Fibroblast of lung (primary cell): ENCODE results near the gene GPR150. TPM values are rescaled to one million over a fixed set of nuclear protein-coding genes. Genes with fewer than 3 reads are reported as not detected.

Experiments
- DNase-seq, 2 donors: peaks; one replicate each; pipeline versions ENCODE4 v3.0.0 to v3.0.0-alpha.2; 2010; ENCODE audit warnings: low read depth in 2 of 2
- H2AFZ ChIP-seq: 2 replicates; pipeline ENCODE4 v1.5.1; 2012; ENCODE audit warnings: low read length, control low read depth, inconsistent platforms
- H3K27ac ChIP-seq: 2 replicates; pipeline ENCODE4 v1.5.1; 2011; ENCODE audit warnings: low read length, control low read depth; ENCODE audit not compliant: insufficient read depth
- H3K27me3 ChIP-seq: 2 replicates; pipeline ENCODE4 v1.5.1; 2011; ENCODE audit warnings: mild to moderate bottlenecking, low read length; ENCODE audit not compliant: control insufficient read depth, insufficient read depth
- H3K36me3 ChIP-seq: 2 replicates; pipeline ENCODE4 v1.5.1; 2011; ENCODE audit warnings: low read length; ENCODE audit not compliant: control insufficient read depth, insufficient read depth
- H3K4me1 ChIP-seq: 2 replicates; pipeline ENCODE4 v1.5.1; 2011; ENCODE audit warnings: low read length; ENCODE audit not compliant: control insufficient read depth, insufficient read depth; ENCODE audit errors: extremely low read depth
- H3K4me2 ChIP-seq: 2 replicates; pipeline ENCODE4 v1.5.1; 2011; ENCODE audit warnings: low read length, control low read depth; ENCODE audit not compliant: insufficient read depth; ENCODE audit errors: extremely low read depth
- H3K4me3 ChIP-seq, 4 experiments: fragments of 200-600 bp in 1 of 4; sonication (generic) in 1 of 4; replicated peaks in 1 of 4; 2 replicates each; pipeline ENCODE4 v1.5.1; 2011 to 2016; ENCODE audit warnings: low read length in 4 of 4, low read depth in 3 of 4, mild to moderate bottlenecking in 3 of 4, control low read depth in 2 of 4, inconsistent platforms in 1 of 4, mixed read lengths in 1 of 4; ENCODE audit not compliant: insufficient read depth in 1 of 4; ENCODE audit errors: control extremely low read depth in 1 of 4
- H3K79me2 ChIP-seq: 2 replicates; pipeline ENCODE4 v1.5.1; 2012; ENCODE audit warnings: mild to moderate bottlenecking, low read length, inconsistent platforms; ENCODE audit not compliant: control insufficient read depth, insufficient read depth
- H3K9ac ChIP-seq: 2 replicates; pipeline ENCODE4 v1.5.1; 2011; ENCODE audit warnings: mild to moderate bottlenecking, low read length, control low read depth; ENCODE audit not compliant: insufficient read depth
- H3K9me3 ChIP-seq: 2 replicates; pipeline ENCODE4 v1.5.1; 2012; ENCODE audit warnings: low read depth, low read length; ENCODE audit not compliant: control insufficient read depth, insufficient read depth
- H4K20me1 ChIP-seq: 2 replicates; pipeline ENCODE4 v1.5.1; 2011; ENCODE audit warnings: low read length; ENCODE audit not compliant: control insufficient read depth, insufficient read depth; ENCODE audit errors: extremely low read depth
- CTCF ChIP-seq, 2 donors: IDR thresholded peaks in 1 of 2; conservative IDR thresholded peaks in 1 of 2; 1 replicate in 1 of 2; 2 replicates in 1 of 2; pipeline ENCODE4 v1.5.1; 2011 to 2012; ENCODE audit warnings: low read length in 2 of 2, control low read depth in 1 of 2, inconsistent platforms in 1 of 2, low read depth in 1 of 2, mild to moderate bottlenecking in 1 of 2
- EZH2 ChIP-seq: IDR thresholded peaks from 2 replicates; pipeline ENCODE4 v1.5.1; 2012; ENCODE audit warnings: low read length, control low read depth, mild to moderate bottlenecking; ENCODE audit errors: missing control alignments
- polyA plus RNA-seq, 2 donors: library from polyadenylated mRNA; depleted of rRNA in 1 of 2; stranded (reverse) in 1 of 2; unstranded in 1 of 2; fragments of >200 nt; gene quantifications; 2 replicates each; pipeline ENCODE4 v1.2.1, GENCODE V29; 2011 to 2012; ENCODE audit warnings: missing spikeins in 1 of 2
- total RNA-seq: library from RNA; depleted of rRNA; stranded (reverse); fragments of >200 nt; gene quantifications from 2 replicates; pipeline ENCODE4 v1.2.1, GENCODE V29; 2014

GPR150 gene
- total and polyA plus RNA-seq, 2 donors (not counting 1 experiment from before 2014, with no cell fraction given) = 0.33 to 0.43 TPM

DNA sequence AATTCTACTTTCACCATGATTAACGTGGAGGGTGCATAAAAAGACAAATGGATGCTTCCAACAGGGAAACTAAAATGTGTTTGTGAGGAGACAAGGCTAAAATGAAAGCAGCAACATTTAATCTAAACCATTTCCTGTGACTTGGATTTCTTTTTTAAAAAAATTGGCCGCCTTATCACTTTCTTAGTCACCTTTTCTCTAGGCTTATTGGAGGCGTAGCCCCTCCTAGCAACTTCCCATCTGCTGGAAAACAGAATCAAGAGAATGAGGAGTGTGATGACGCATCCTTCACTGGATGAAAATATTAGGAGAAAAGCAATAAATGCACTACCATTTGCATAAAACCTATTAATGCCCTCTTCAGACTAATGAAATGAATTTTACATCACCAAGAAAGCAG, 791 bp upstream of the GPR150 start:
- no peak overlapping the region for H3K27ac ChIP-seq

DNA sequence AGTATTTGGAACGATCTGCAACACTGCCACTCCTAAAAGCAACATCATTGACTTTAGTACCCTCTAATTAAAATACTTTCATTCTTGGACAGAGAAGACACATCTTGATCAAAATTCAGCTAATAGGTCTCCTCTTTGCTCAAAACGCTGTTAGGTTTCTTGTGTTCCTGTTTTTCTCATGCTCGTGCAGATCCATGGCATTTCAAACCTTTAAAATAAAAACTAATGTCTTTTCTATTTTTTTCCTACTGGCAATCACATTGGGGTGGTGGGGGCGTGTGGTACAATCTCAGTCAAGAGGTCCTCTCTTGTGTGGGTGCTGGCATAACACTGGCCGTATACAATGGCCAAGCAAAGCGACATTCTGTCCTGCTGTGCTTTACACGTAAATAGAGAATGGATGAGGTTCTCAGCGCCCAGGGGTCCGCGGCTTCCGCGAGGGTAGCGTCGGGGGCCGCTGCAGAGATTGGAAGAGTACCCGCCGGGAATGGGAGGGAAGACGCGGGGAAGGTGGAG, 315 bp upstream of the GPR150 start:
- peak overlapping the region; percentile 43 to 55 (median 48) for H3K4me3 ChIP-seq
- H3K27ac ChIP-seq = no peak overlapping the region
- DNase-seq = no peak
- peaks cover 2% of the 10 kb centered on the region for H3K4me1 ChIP-seq
- no peaks in the 10 kb centered on the region for H3K9me3 ChIP-seq
- no peaks in the 10 kb centered on the region for H3K27me3 ChIP-seq
- no peaks in the 10 kb centered on the region for H3K36me3 ChIP-seq
- H3K9ac ChIP-seq = no peak overlapping the region
- no peaks in the 10 kb centered on the region for H4K20me1 ChIP-seq
- no peaks in the 10 kb centered on the region for H3K79me2 ChIP-seq
- H2AFZ ChIP-seq = peak overlapping the region; percentile 82
- TF ChIP-seq CTCF (conservative IDR thresholded peaks at IDR 0.05 in 1 of 2, IDR thresholded peaks at IDR 0.05 in 1 of 2; ENCODE audit: low read depth in 1 of 2, low read length in 2 of 2) = no peak
- no peak for TF ChIP-seq EZH2
- H3K4me2 ChIP-seq = peak overlapping the region; percentile 59

More for the DNA sequence above, 791 bp upstream of the GPR150 start:
- Histone ChIP-seq H3K4me1 (peaks cover 2% of the 10 kb centered on the region), H3K36me3 (no peaks in the 10 kb centered on the region), H3K27me3 (no peaks in the 10 kb centered on the region), H3K4me3 (no peak overlapping the region), H4K20me1 (no peaks in the 10 kb centered on the region), H3K9me3 (no peaks in the 10 kb centered on the region), H3K9ac (no peak overlapping the region), H2AFZ (no peak overlapping the region), H3K79me2 (no peaks in the 10 kb centered on the region), H3K4me2 (no peak overlapping the region)
- peak in 1 of 2 donors; percentile 77 for DNase-seq
- no peak for TF ChIP-seq CTCF (conservative IDR thresholded peaks at IDR 0.05 in 1 of 2, IDR thresholded peaks at IDR 0.05 in 1 of 2; ENCODE audit: low read depth in 1 of 2, low read length in 2 of 2)
- no peak for TF ChIP-seq EZH2

DNA sequence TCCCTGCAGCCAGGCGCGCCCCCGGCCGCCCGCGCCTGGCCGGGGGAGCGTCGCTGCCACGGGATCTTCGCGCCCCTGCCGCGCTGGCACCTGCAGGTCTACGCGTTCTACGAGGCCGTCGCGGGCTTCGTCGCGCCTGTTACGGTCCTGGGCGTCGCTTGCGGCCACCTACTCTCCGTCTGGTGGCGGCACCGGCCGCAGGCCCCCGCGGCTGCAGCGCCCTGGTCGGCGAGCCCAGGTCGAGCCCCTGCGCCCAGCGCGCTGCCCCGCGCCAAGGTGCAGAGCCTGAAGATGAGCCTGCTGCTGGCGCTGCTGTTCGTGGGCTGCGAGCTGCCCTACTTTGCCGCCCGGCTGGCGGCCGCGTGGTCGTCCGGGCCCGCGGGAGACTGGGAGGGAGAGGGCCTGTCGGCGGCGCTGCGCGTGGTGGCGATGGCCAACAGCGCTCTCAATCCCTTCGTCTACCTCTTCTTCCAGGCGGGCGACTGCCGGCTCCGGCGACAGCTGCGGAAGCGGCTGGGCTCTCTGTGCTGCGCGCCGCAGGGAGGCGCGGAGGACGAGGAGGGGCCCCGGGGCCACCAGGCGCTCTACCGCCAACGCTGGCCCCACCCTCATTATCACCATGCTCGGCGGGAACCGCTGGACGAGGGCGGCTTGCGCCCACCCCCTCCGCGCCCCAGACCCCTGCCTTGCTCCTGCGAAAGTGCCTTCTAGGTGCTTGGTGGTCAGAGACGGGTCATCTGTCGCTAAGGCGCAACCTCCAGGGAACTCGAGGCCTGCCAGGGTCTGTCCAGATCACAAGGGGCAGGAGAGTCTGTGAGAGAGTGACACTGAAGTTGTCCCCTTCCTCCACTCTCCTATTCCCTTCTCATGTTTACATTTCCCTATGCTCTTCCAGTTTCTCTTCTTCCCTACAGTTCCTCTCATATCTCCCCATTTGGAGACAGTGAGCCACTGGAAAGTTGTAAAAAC, 1.3 kb downstream of the GPR150 start:
- no peaks in the 10 kb centered on the region for H3K27me3 ChIP-seq
- H3K27ac ChIP-seq = no peak overlapping the region
- peak overlapping the region; percentile 16 to 52 (median 40) for H3K4me3 ChIP-seq
- TF ChIP-seq EZH2 = no peak
- TF ChIP-seq CTCF (conservative IDR thresholded peaks at IDR 0.05 in 1 of 2, IDR thresholded peaks at IDR 0.05 in 1 of 2; ENCODE audit: low read depth in 1 of 2, low read length in 2 of 2) = no peak
- no peaks in the 10 kb centered on the region for H3K9me3 ChIP-seq
- peak overlapping the region; percentile 85 for H2AFZ ChIP-seq
- peak overlapping the region; percentile 42 for H3K9ac ChIP-seq
- H4K20me1 ChIP-seq = no peaks in the 10 kb centered on the region
- H3K36me3 ChIP-seq = no peaks in the 10 kb centered on the region
- peak overlapping the region; percentile 85 for H3K4me2 ChIP-seq
- H3K4me1 ChIP-seq = peaks cover 2% of the 10 kb centered on the region
- no peaks in the 10 kb centered on the region for H3K79me2 ChIP-seq
- DNase-seq = peak in 1 of 2 donors; percentile 30
